ENCODE data around the gene SSC5D. TPM values are rescaled to one million over a fixed set of nuclear protein-coding genes. Genes with fewer than 3 reads are reported as not detected.

The SSC5D gene
- total and polyA plus RNA-seq, 9 of the 15 experiments (the other 6 are each of a cell fraction or from before 2014, with no cell fraction given): 0.04 to 0.71 (median 0.14) TPM; not detected in 2

DNA sequence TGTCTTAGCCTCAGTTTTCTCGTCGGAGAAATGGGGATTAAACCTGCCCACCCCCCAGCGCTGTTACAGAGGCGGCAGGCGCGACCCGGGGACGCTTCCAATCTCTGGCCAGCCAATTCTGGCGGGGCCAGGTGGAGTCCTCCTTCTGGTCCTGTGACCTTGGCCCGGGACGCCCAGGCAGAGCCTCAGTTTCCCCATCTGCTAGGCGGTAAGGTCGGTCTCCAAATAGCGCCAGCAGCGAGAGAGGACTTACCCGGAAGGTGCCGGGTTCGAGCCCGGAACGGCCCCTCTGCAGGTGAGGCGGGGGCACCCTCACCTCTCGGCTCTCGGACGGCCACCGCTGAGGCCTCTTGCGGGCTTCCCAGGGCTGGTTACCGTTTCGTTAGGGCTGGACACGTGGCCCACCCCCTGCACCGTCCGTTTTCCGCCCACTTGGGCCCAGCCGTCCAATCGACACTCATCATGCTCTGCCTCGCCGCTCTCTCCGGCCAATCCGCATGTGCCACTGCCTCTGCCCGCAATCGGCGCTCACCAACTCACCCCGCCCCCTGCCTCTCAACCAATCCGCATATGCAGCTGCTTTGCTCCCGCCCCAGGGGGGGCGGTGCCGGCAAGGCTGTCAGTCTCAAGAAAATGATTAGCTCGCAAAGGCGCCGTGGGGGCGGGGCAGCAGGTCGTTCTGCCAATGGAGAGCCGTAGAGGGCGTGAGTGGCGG is 26.8 kb upstream of the SSC5D start, which contains the start of gene ISOC2 (continued):
- no peak for TF ChIP-seq ZC3H4 (CRISPR knock-in tag; IDR thresholded peaks at IDR 0.05; ENCODE audit: borderline replicate concordance)
- no peak for TF ChIP-seq EHMT2 (IDR thresholded peaks at IDR 0.05)
- no peak for TF ChIP-seq ZBED1 (IDR thresholded peaks at IDR 0.05)
- TF ChIP-seq XRCC3 (IDR thresholded peaks at IDR 0.05): no peak
- no peak for TF ChIP-seq HNRNPH1 (optimal IDR thresholded peaks at IDR 0.05; ENCODE audit: low read depth, low read length)
- TF ChIP-seq TBP (optimal IDR thresholded peaks at IDR 0.05; ENCODE audit: low read depth, low read length): peak; percentile 74
- no peak for TF ChIP-seq TBL1XR1 (IDR thresholded peaks at IDR 0.05; ENCODE audit: low read length in 2 of 2)
- no peak for TF ChIP-seq ZNF707 (CRISPR knock-in tag; conservative IDR thresholded peaks at IDR 0.05)
- no peak for TF ChIP-seq NCOR1 (IDR thresholded peaks at IDR 0.05)
- TF ChIP-seq ZNF124 (CRISPR knock-in tag; IDR thresholded peaks at IDR 0.05): no peak
- TF ChIP-seq ESRRB (CRISPR knock-in tag; IDR thresholded peaks at IDR 0.05; ENCODE audit: borderline replicate concordance): no peak
- no peak for TF ChIP-seq TEAD2 (tag; IDR thresholded peaks at IDR 0.05)
- no peak for TF ChIP-seq FOXM1 (IDR thresholded peaks at IDR 0.05; ENCODE audit: low read depth)
- TF ChIP-seq FOXM1 (CRISPR knock-in tag; IDR thresholded peaks at IDR 0.05; ENCODE audit: low read depth): peak; percentile 53; the same call in 1 of the 2 replicates
- no peak for TF ChIP-seq NR3C1 (CRISPR knock-in tag; IDR thresholded peaks at IDR 0.05)
- no peak for TF ChIP-seq ZNF24 (IDR thresholded peaks at IDR 0.05)
- no peak for TF ChIP-seq ZNF224 (CRISPR knock-in tag; IDR thresholded peaks at IDR 0.05)
- TF ChIP-seq, protein P1, sequence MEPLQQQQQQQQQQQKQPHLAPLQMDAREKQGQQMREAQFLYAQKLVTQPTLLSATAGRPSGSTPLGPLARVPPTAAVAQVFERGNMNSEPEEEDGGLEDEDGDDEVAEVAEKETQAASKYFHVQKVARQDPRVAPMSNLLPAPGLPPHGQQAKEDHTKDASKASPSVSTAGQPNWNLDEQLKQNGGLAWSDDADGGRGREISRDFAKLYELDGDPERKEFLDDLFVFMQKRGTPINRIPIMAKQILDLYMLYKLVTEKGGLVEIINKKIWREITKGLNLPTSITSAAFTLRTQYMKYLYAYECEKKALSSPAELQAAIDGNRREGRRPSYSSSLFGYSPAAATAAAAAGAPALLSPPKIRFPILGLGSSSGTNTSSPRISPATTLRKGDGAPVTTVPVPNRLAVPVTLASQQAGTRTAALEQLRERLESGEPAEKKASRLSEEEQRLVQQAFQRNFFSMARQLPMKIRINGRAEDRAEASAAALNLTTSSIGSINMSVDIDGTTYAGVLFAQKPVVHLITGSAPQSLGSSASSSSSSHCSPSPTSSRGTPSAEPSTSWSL (CRISPR knock-in tag; IDR thresholded peaks at IDR 0.05; ENCODE audit: borderline replicate concordance): no peak
- TF ChIP-seq, protein P2, sequence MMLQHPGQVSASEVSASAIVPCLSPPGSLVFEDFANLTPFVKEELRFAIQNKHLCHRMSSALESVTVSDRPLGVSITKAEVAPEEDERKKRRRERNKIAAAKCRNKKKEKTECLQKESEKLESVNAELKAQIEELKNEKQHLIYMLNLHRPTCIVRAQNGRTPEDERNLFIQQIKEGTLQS (IDR thresholded peaks at IDR 0.05): no peak
- TF ChIP-seq, protein P2 (CRISPR knock-in tag; conservative IDR thresholded peaks at IDR 0.05): no peak
- TF ChIP-seq, protein P3, sequence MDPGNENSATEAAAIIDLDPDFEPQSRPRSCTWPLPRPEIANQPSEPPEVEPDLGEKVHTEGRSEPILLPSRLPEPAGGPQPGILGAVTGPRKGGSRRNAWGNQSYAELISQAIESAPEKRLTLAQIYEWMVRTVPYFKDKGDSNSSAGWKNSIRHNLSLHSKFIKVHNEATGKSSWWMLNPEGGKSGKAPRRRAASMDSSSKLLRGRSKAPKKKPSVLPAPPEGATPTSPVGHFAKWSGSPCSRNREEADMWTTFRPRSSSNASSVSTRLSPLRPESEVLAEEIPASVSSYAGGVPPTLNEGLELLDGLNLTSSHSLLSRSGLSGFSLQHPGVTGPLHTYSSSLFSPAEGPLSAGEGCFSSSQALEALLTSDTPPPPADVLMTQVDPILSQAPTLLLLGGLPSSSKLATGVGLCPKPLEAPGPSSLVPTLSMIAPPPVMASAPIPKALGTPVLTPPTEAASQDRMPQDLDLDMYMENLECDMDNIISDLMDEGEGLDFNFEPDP (CRISPR knock-in tag; IDR thresholded peaks at IDR 0.05): no peak
- no peak for TF ChIP-seq RFX5 (IDR thresholded peaks at IDR 0.05; ENCODE audit: low read depth, low read length)
- no peak for TF ChIP-seq ZBTB8A (IDR thresholded peaks at IDR 0.05; ENCODE audit: partially characterized antibody)
- no peak for TF ChIP-seq CCAR2 (IDR thresholded peaks at IDR 0.05; ENCODE audit: low read depth, low read length)
- TF ChIP-seq CAMTA2 (CRISPR knock-in tag; conservative IDR thresholded peaks at IDR 0.05): no peak
- TF ChIP-seq ZNF324 (CRISPR knock-in tag; IDR thresholded peaks at IDR 0.05): no peak
- TF ChIP-seq STAG1 (CRISPR knock-in tag; IDR thresholded peaks at IDR 0.05; ENCODE audit: borderline replicate concordance): no peak
